Measurements from ENCODE around the gene GALNT2. TPM values are rescaled to one million over a fixed set of nuclear protein-coding genes. Genes with fewer than 3 reads are reported as not detected.

Gene GALNT2
- total RNA-seq, 5 donors from 2014 or later (not counting 1 experiment from before 2014, with no cell fraction given): 22.2 to 29.7 (median 23.5) TPM

GRCh38 chr1:230278871-230279582 lies 212.0 kb downstream of the GALNT2 start:
- peaks cover 0 to 22% of the 10 kb centered on the region in 2 donors for H3K36me3 ChIP-seq (ENCODE audit: control insufficient read depth in 2 of 2, extremely low read depth in 1 of 2, insufficient read depth in 1 of 2, low read length in 1 of 2)
- no peaks in the 10 kb centered on the region for H3K27me3 ChIP-seq (replicated peaks in 1 of 2; ENCODE audit: control insufficient read depth in 2 of 2, extremely low read depth in 1 of 2, insufficient read depth in 2 of 2, low read length in 1 of 2)
- DNase-seq (no peak), ATAC-seq (replicated peaks in 1 of 4) (peak in 1 of 4 experiments; percentile 23)
- H3K27me3 Mint-ChIP-seq: no peaks in the 10 kb centered on the region
- WGBS (ENCODE audit: insufficient coverage): 71% methylated on average over 16 of the region's 20 CpGs
- H3K36me3 Mint-ChIP-seq: peaks cover 34% of the 10 kb centered on the region
- H3K4me3 ChIP-seq (ENCODE audit: control insufficient read depth in 1 of 2, extremely low read depth in 1 of 2, low read length in 1 of 2): peak overlapping the region in 1 of 2 donors; percentile 32
- no peaks in the 10 kb centered on the region for H3K9me3 Mint-ChIP-seq
- H3K4me1 Mint-ChIP-seq: peaks cover 25 to 48% (median 42%) of the 10 kb centered on the region in 3 donors
- no peaks in the 10 kb centered on the region for H3K9me3 ChIP-seq
- H3K4me3 Mint-ChIP-seq: peak overlapping the region in 1 of 3 donors; percentile 53
- peak overlapping the region; percentile 31 to 83 for H3K27ac Mint-ChIP-seq
- CTCF ChIA-PET: no interaction called here
- POLR2A ChIA-PET: no interaction called here
- H3K27ac ChIP-seq (ENCODE audit: low read length): no peak overlapping the region
- peaks cover 15 to 21% of the 10 kb centered on the region in 2 experiments for H3K4me1 ChIP-seq (ENCODE audit: control insufficient read depth in 1 of 2, extremely low read depth in 1 of 2, insufficient read depth in 2 of 2, low read length in 2 of 2)

DNA sequence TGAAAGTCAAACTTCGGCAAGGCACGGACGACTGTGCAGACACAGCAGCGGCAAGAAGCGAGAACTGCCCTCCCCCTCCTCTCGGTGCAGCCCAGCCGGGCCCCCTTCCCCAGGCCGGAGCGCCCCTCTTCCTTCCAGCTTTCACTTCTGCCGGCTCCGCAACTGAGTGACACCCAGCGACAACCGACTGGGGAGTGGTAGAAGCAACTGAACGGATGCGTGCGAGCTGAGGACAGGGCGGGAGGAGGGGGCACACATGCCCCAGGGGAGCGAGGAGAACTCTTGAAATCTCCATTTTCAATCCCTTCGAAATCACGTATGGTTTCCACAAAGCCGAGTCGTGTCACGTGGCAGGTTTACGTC lies 212.5 kb downstream of the GALNT2 start:
- WGBS (ENCODE audit: insufficient coverage): 86% methylated on average over 14 of the region's 24 CpGs
- Mint-ChIP-seq H3K9me3 (no peaks in the 10 kb centered on the region), H3K27ac (peak overlapping the region in 1 of 2 donors; percentile 55), H3K36me3 (peaks cover 34% of the 10 kb centered on the region), H3K27me3 (no peaks in the 10 kb centered on the region), H3K4me1 (peaks cover 22 to 43% (median 38%) of the 10 kb centered on the region in 3 donors), H3K4me3 (peak overlapping the region in 1 of 3 donors; percentile 53)
- ATAC-seq (replicated peaks in 1 of 4): no peak
- CTCF ChIA-PET: interaction anchor here in 1 of 2 donors (0.7 kb wide), 1 partner anchor 56 kb away, joined by 4 read pairs; no protein-coding TSS in a partner anchor
- no peak overlapping the region for H3K27ac ChIP-seq (ENCODE audit: low read length)
- H3K4me3 ChIP-seq (ENCODE audit: control insufficient read depth in 1 of 2, extremely low read depth in 1 of 2, low read length in 1 of 2): peak overlapping the region in 1 of 2 donors; percentile 32
- H3K36me3 ChIP-seq (ENCODE audit: control insufficient read depth in 2 of 2, extremely low read depth in 1 of 2, insufficient read depth in 1 of 2, low read length in 1 of 2): peaks cover 0 to 22% of the 10 kb centered on the region in 2 donors
- peaks cover 12 to 21% of the 10 kb centered on the region in 2 experiments for H3K4me1 ChIP-seq (ENCODE audit: control insufficient read depth in 1 of 2, extremely low read depth in 1 of 2, insufficient read depth in 2 of 2, low read length in 2 of 2)
- H3K27me3 ChIP-seq (replicated peaks in 1 of 2; ENCODE audit: control insufficient read depth in 2 of 2, extremely low read depth in 1 of 2, insufficient read depth in 2 of 2, low read length in 1 of 2): no peaks in the 10 kb centered on the region
- DNase-seq: no peak
- POLR2A ChIA-PET: no interaction called here
- H3K9me3 ChIP-seq: no peaks in the 10 kb centered on the region

DNA sequence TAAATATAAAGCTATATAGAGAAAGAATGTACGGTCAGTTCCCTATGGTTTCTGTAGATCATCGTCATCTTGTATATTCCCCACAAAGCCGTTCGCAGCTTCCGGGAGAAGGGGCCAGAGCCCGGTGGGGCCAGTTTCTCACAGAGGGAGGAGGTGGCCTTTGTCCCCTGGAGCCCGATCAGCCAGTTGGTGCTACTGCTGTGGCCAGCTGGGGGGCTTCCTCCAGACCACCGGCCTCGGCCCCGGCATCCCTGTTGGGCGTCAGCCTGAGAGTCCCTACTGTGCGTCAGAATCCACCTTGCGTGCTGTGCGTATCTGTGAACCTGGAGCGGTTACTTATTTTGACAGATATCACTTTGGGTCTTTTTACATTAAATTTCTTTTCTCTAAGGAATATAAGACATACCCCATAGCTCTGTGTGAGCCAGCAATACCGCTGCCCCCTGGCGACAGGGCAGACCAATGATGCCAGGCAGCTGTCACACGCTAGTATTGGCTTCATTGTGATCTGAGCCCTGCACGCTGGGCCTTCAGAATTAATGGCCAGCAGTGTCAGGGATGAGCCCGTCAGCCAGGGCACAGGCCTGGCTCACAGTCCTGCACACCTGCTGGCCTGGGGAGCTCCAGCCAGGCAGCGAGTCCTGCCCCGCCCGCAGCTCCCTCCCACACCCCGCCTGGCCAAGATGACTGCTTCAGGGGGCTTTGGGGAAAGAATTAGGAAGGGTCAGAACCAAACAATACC lies 213.2 kb downstream of the GALNT2 start:
- no peak overlapping the region for H3K27ac ChIP-seq (ENCODE audit: low read length)
- DNase-seq: no peak
- CTCF ChIA-PET: interaction anchor here in 1 of 2 donors (0.5 to 0.7 kb wide), 2 partner anchors 56 to 800 kb away, joined by 3 to 4 read pairs; no protein-coding TSS in a partner anchor

DNA sequence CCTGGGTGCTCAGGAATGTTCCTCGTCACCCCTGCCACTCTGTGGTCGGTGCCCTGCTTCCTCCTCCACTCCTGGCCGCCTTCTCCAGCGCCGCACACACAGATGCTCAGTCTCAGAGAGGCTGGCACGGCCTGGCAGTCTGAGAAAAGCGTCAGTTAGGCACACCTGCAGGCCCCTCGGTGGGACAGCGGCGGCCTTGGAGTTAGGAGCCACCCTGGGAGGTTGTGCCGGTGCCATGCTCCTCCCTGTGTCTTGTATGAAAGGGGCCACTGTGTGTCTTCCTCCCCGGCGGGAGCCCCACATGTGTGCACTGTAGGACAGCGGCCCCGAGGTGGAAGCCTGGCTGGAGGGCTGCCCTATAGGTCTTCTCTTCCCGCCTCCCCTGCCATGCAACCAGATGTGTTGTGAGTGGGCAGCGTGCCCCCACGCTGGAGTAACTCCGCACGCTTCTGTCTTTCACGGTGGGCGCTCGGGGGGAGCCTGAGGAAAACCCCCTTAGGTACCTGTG lies 213.9 kb downstream of the GALNT2 start:
- no peak for DNase-seq
- H3K4me1 Mint-ChIP-seq: peaks cover 22 to 40% (median 37%) of the 10 kb centered on the region in 3 donors
- POLR2A ChIA-PET: no interaction called here
- peaks cover 0 to 22% of the 10 kb centered on the region in 2 donors for H3K36me3 ChIP-seq (ENCODE audit: control insufficient read depth in 2 of 2, extremely low read depth in 1 of 2, insufficient read depth in 1 of 2, low read length in 1 of 2)
- no peak overlapping the region for H3K4me3 ChIP-seq (ENCODE audit: control insufficient read depth in 1 of 2, extremely low read depth in 1 of 2, low read length in 1 of 2)
- no peaks in the 10 kb centered on the region for H3K9me3 Mint-ChIP-seq
- no peaks in the 10 kb centered on the region for H3K27me3 Mint-ChIP-seq
- CTCF ChIA-PET: no interaction called here
- H3K27ac ChIP-seq (ENCODE audit: low read length): no peak overlapping the region
- ATAC-seq (replicated peaks in 1 of 4): peak in 1 of 4 experiments; percentile 21
- no peak overlapping the region for H3K4me3 Mint-ChIP-seq
- no peaks in the 10 kb centered on the region for H3K9me3 ChIP-seq
- 77% methylated on average over 23 of the region's 23 CpGs for WGBS (ENCODE audit: insufficient coverage)
- H3K4me1 ChIP-seq (ENCODE audit: control insufficient read depth in 1 of 2, extremely low read depth in 1 of 2, insufficient read depth in 2 of 2, low read length in 2 of 2): peaks cover 12 to 21% of the 10 kb centered on the region in 2 experiments
- no peaks in the 10 kb centered on the region for H3K27me3 ChIP-seq (replicated peaks in 1 of 2; ENCODE audit: control insufficient read depth in 2 of 2, extremely low read depth in 1 of 2, insufficient read depth in 2 of 2, low read length in 1 of 2)
- H3K36me3 Mint-ChIP-seq: peaks cover 34% of the 10 kb centered on the region
- H3K27ac Mint-ChIP-seq: peak overlapping the region in 1 of 2 donors; percentile 66

More for the DNA sequence above, 213.2 kb downstream of the GALNT2 start:
- Mint-ChIP-seq H3K9me3 (no peaks in the 10 kb centered on the region), H3K27ac (peak overlapping the region in 1 of 2 donors; percentile 55), H3K27me3 (no peaks in the 10 kb centered on the region), H3K4me3 (no peak overlapping the region), H3K36me3 (peaks cover 34% of the 10 kb centered on the region), H3K4me1 (peaks cover 22 to 40% (median 37%) of the 10 kb centered on the region in 3 donors)
- Histone ChIP-seq H3K4me1 (ENCODE audit: control insufficient read depth in 1 of 2, extremely low read depth in 1 of 2, insufficient read depth in 2 of 2, low read length in 2 of 2) (peaks cover 12 to 21% of the 10 kb centered on the region in 2 experiments), H3K9me3 (no peaks in the 10 kb centered on the region), H3K36me3 (ENCODE audit: control insufficient read depth in 2 of 2, extremely low read depth in 1 of 2, insufficient read depth in 1 of 2, low read length in 1 of 2) (peaks cover 0 to 22% of the 10 kb centered on the region in 2 donors), H3K27me3 (replicated peaks in 1 of 2; ENCODE audit: control insufficient read depth in 2 of 2, extremely low read depth in 1 of 2, insufficient read depth in 2 of 2, low read length in 1 of 2) (no peaks in the 10 kb centered on the region), H3K4me3 (ENCODE audit: control insufficient read depth in 1 of 2, extremely low read depth in 1 of 2, low read length in 1 of 2) (no peak overlapping the region)
- POLR2A ChIA-PET: no interaction called here
- no peak for ATAC-seq (replicated peaks in 1 of 4)
- 94% methylated on average over 16 of the region's 24 CpGs for WGBS (ENCODE audit: insufficient coverage)

- no peak overlapping the region for H3K4me3 ChIP-seq (ENCODE audit: control insufficient read depth in 1 of 2, extremely low read depth in 1 of 2, low read length in 1 of 2)
- POLR2A ChIA-PET: interaction anchor here in 1 of 2 donors (0.6 kb wide), 1 partner anchor 12 kb away, joined by 4 read pairs; no protein-coding TSS in a partner anchor
- H3K27me3 ChIP-seq (replicated peaks in 1 of 2; ENCODE audit: control insufficient read depth in 2 of 2, extremely low read depth in 1 of 2, insufficient read depth in 2 of 2, low read length in 1 of 2): no peaks in the 10 kb centered on the region
- Mint-ChIP-seq H3K9me3 (no peaks in the 10 kb centered on the region), H3K27ac (peak overlapping the region in 1 of 2 donors; percentile 66), H3K4me1 (peaks cover 22 to 35% (median 34%) of the 10 kb centered on the region in 3 donors), H3K4me3 (no peak overlapping the region), H3K27me3 (no peaks in the 10 kb centered on the region), H3K36me3 (peaks cover 29% of the 10 kb centered on the region)
- CTCF ChIA-PET: no interaction called here
- peaks cover 0 to 19% of the 10 kb centered on the region in 2 donors for H3K36me3 ChIP-seq (ENCODE audit: control insufficient read depth in 2 of 2, extremely low read depth in 1 of 2, insufficient read depth in 1 of 2, low read length in 1 of 2)
- peaks cover 12 to 19% of the 10 kb centered on the region in 2 experiments for H3K4me1 ChIP-seq (ENCODE audit: control insufficient read depth in 1 of 2, extremely low read depth in 1 of 2, insufficient read depth in 2 of 2, low read length in 2 of 2)
- ATAC-seq (replicated peaks in 1 of 4): no peak
- no peak for DNase-seq
- WGBS (ENCODE audit: insufficient coverage): 100% methylated on average over 2 of the region's 17 CpGs
- H3K9me3 ChIP-seq: no peaks in the 10 kb centered on the region
- no peak overlapping the region for H3K27ac ChIP-seq (ENCODE audit: low read length)
Observed at GRCh38 chr1:230281556-230281955, 214.5 kb downstream of the GALNT2 start.

GRCh38 chr1:230282157-230282556 lies 215.1 kb downstream of the GALNT2 start:
- no CpG with 5 or more reads among the region's 3 CpGs for WGBS (ENCODE audit: insufficient coverage)
- H3K4me1 ChIP-seq (ENCODE audit: control insufficient read depth in 1 of 2, extremely low read depth in 1 of 2, insufficient read depth in 2 of 2, low read length in 2 of 2): peaks cover 10 to 16% of the 10 kb centered on the region in 2 experiments
- H3K9me3 Mint-ChIP-seq: no peaks in the 10 kb centered on the region
- no peak overlapping the region for H3K4me3 ChIP-seq (ENCODE audit: control insufficient read depth in 1 of 2, extremely low read depth in 1 of 2, low read length in 1 of 2)
- DNase-seq (no peak), ATAC-seq (replicated peaks in 1 of 4) (peak in 1 of 4 experiments; percentile 32)
- ChIA-PET POLR2A (no interaction called here), CTCF (no interaction called here)
- no peaks in the 10 kb centered on the region for H3K9me3 ChIP-seq
- H3K36me3 Mint-ChIP-seq: peaks cover 24% of the 10 kb centered on the region
- no peak overlapping the region for H3K4me3 Mint-ChIP-seq
- H3K27me3 ChIP-seq (replicated peaks in 1 of 2; ENCODE audit: control insufficient read depth in 2 of 2, extremely low read depth in 1 of 2, insufficient read depth in 2 of 2, low read length in 1 of 2): no peaks in the 10 kb centered on the region
- H3K27me3 Mint-ChIP-seq: no peaks in the 10 kb centered on the region
- H3K27ac ChIP-seq (ENCODE audit: low read length): no peak overlapping the region
- peaks cover 21 to 29% (median 28%) of the 10 kb centered on the region in 3 donors for H3K4me1 Mint-ChIP-seq
- H3K36me3 ChIP-seq (ENCODE audit: control insufficient read depth in 2 of 2, extremely low read depth in 1 of 2, insufficient read depth in 1 of 2, low read length in 1 of 2): peaks cover 0 to 16% of the 10 kb centered on the region in 2 donors
- H3K27ac Mint-ChIP-seq: peak overlapping the region in 1 of 2 donors; percentile 77

All from T-cell (primary cell).